NT2/D1 (cell line): Measurements from ENCODE around the gene NIM1K.
"Not testable (repeated sequence)": the region's sequence is repeated elsewhere in the genome, so short reads cannot be mapped to it uniquely, and the experiment has no call there.

Experiments used
- DNase-seq: peaks from one replicate; pipeline ENCODE4 v3.0.0-alpha.2; 2011; ENCODE audit warnings: low read depth, low spot score
- H3K27me3 ChIP-seq: 2 replicates; pipeline ENCODE4 v1.6.0; 2011; ENCODE audit warnings: mild to moderate bottlenecking; ENCODE audit not compliant: insufficient read length, insufficient read depth
- H3K36me3 ChIP-seq: 2 replicates; pipeline ENCODE4 v1.6.1; 2011; ENCODE audit warnings: mild to moderate bottlenecking, low read length, mixed read lengths; ENCODE audit not compliant: insufficient read depth, insufficient read length
- H3K4me1 ChIP-seq: 2 replicates; pipeline ENCODE4 v1.5.1; 2011; ENCODE audit not compliant: insufficient read depth, insufficient read length
- H3K4me3 ChIP-seq: 2 replicates; pipeline ENCODE4 v1.5.1; 2011; ENCODE audit warnings: low read depth; ENCODE audit not compliant: insufficient read length
- H3K9ac ChIP-seq: 2 replicates; pipeline ENCODE4 v1.6.0; 2011; ENCODE audit warnings: low read depth; ENCODE audit not compliant: insufficient read length
- H3K9me3 ChIP-seq: 2 replicates; pipeline ENCODE4 v1.5.1; 2011; ENCODE audit warnings: mild to moderate bottlenecking, low read length; ENCODE audit not compliant: insufficient read depth
- SUZ12 ChIP-seq: IDR thresholded peaks from 2 replicates; pipeline ENCODE4 v1.6.1; 2011; ENCODE audit not compliant: insufficient read length, insufficient read depth; ENCODE audit errors: extremely low read depth
- YY1 ChIP-seq: IDR thresholded peaks from 2 replicates; pipeline ENCODE4 v1.6.1; 2011; ENCODE audit not compliant: insufficient read length, insufficient read depth
- ZNF274 ChIP-seq: IDR thresholded peaks from 2 replicates; pipeline ENCODE4 v1.6.1; 2011; ENCODE audit warnings: mild to moderate bottlenecking, low read depth, low read length

NIM1K gene

DNA sequence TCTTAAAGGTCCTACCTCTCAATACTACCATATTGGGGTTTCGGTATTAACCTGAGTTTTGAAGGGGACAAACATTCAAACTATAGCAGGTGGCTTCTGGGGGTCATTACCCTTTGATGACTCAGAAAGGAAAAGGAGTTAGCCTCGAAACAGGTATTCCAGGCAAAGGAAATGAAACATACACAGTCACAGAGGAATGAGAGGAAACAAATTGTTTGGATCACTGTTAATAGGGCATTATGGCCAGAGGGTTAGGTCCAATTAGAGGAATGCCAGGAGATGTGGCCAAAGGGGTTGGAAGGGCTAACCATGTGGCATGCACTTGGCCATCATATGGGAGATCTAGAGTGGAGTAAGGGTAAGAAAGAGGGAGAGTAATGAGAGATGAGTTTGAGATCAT is 23.9 kb upstream of the NIM1K start:
- Histone ChIP-seq H3K9ac (no peak overlapping the region), H3K4me1 (no peaks in the 10 kb centered on the region), H3K27me3 (no peaks in the 10 kb centered on the region), H3K4me3 (no peak overlapping the region), H3K36me3 (peaks cover 55% of the 10 kb centered on the region), H3K9me3 (no peaks in the 10 kb centered on the region)
- DNase-seq = no peak
- no peak for TF ChIP-seq ZNF274

DNA sequence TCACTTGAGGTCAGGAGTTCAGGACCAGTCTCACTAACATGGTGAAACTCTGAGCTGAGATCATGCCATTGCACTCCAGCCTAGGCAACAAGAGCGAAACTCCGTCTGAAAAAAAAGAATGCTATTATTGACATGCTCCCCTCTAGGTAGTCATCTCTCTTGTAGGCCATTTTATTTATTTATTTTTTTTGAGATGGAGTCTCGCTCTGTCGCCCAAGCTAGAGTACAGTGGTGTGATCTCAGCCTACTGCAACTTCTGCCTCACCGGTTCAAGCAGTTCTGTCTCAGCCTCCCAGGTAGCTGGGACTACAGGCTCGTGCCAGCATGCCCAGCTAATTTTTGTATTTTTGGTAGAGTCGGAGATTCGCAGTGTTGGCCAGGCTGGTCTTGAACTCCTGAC is 20.6 kb upstream of the NIM1K start:
- H3K9ac ChIP-seq = no peak overlapping the region
- no peak overlapping the region for H3K4me3 ChIP-seq
- no peaks in the 10 kb centered on the region for H3K4me1 ChIP-seq
- TF ChIP-seq SUZ12 = no peak
- no peak for TF ChIP-seq YY1
- TF ChIP-seq ZNF274 = no peak
- H3K36me3 ChIP-seq = peaks cover 55% of the 10 kb centered on the region
- DNase-seq = no peak
- H3K9me3 ChIP-seq = no peaks in the 10 kb centered on the region
- H3K27me3 ChIP-seq = no peaks in the 10 kb centered on the region

- Histone ChIP-seq H3K9ac (no peak overlapping the region), H3K4me1 (no peaks in the 10 kb centered on the region), H3K9me3 (no peaks in the 10 kb centered on the region), H3K4me3 (no peak overlapping the region), H3K36me3 (peaks cover 53% of the 10 kb centered on the region), H3K27me3 (no peaks in the 10 kb centered on the region)
- TF ChIP-seq YY1 (no peak), ZNF274 (no peak), SUZ12 (no peak)
- no peak for DNase-seq
Observed at GRCh38 chr5:43171926-43172325, 20.1 kb upstream of the NIM1K start.

GRCh38 chr5:43172779-43173178 is 19.2 kb upstream of the NIM1K start:
- H3K27me3 ChIP-seq = no peaks in the 10 kb centered on the region
- peaks cover 48% of the 10 kb centered on the region for H3K36me3 ChIP-seq
- H3K9me3 ChIP-seq = no peaks in the 10 kb centered on the region
- no peak for DNase-seq
- H3K9ac ChIP-seq = no peak overlapping the region
- no peaks in the 10 kb centered on the region for H3K4me1 ChIP-seq
- no peak overlapping the region for H3K4me3 ChIP-seq
- TF ChIP-seq ZNF274 (no peak), YY1 (no peak), SUZ12 (no peak)

- Histone ChIP-seq H3K9me3 (no peaks in the 10 kb centered on the region), H3K36me3 (peaks cover 33% of the 10 kb centered on the region), H3K27me3 (no peaks in the 10 kb centered on the region), H3K4me3 (no peak overlapping the region), H3K4me1 (no peaks in the 10 kb centered on the region), H3K9ac (no peak overlapping the region)
- DNase-seq = no peak
- no peak for TF ChIP-seq SUZ12
- no peak for TF ChIP-seq ZNF274
- no peak for TF ChIP-seq YY1
Observed at GRCh38 chr5:43174586-43174985, 17.4 kb upstream of the NIM1K start.

GRCh38 chr5:43179836-43180235 is 12.2 kb upstream of the NIM1K start:
- TF ChIP-seq SUZ12 (no peak), YY1 (no peak), ZNF274 (no peak)
- no peak for DNase-seq
- no peak overlapping the region for H3K9ac ChIP-seq
- peaks cover 12% of the 10 kb centered on the region for H3K36me3 ChIP-seq
- H3K27me3 ChIP-seq = no peaks in the 10 kb centered on the region
- no peak overlapping the region for H3K4me3 ChIP-seq
- H3K4me1 ChIP-seq = no peaks in the 10 kb centered on the region
- no peaks in the 10 kb centered on the region for H3K9me3 ChIP-seq

- H3K4me3 ChIP-seq = no peak overlapping the region
- no peaks in the 10 kb centered on the region for H3K36me3 ChIP-seq
- TF ChIP-seq SUZ12 = no peak
- no peak for TF ChIP-seq ZNF274
- no peak for TF ChIP-seq YY1
- H3K9me3 ChIP-seq = no peaks in the 10 kb centered on the region
- H3K4me1 ChIP-seq = no peaks in the 10 kb centered on the region
- no peaks in the 10 kb centered on the region for H3K27me3 ChIP-seq
- H3K9ac ChIP-seq = no peak overlapping the region
- no peak for DNase-seq
Observed at GRCh38 chr5:43182421-43182820, 9.6 kb upstream of the NIM1K start.

GRCh38 chr5:43183101-43183500 is 8.9 kb upstream of the NIM1K start:
- not testable (repeated sequence) for H3K4me3 ChIP-seq, H3K4me1 ChIP-seq

More at GRCh38 chr5:43183101-43183500, 8.9 kb upstream of the NIM1K start:
- H3K36me3 ChIP-seq, H3K27me3 ChIP-seq, H3K9ac ChIP-seq, DNase-seq, H3K9me3 ChIP-seq: not testable (repeated sequence)
